ENCODE results near the gene UMOD. TPM values are rescaled to one million over a fixed set of nuclear protein-coding genes. Genes with fewer than 3 reads are reported as not detected.

The UMOD gene
- total and polyA plus RNA-seq, 7 donors = not detected

- intact Hi-C loops (cut with DNase I) = no loop called here
- Histone ChIP-seq H3K36me3 (ENCODE audit: insufficient read depth in 1 of 2, low read depth in 1 of 2) (no peaks in the 10 kb centered on the region), H3K4me1 (no peaks in the 10 kb centered on the region), H3K9me3 (no peaks in the 10 kb centered on the region), H3K27ac (no peak overlapping the region), H3K4me3 (no peak overlapping the region), H3K27me3 (ENCODE audit: insufficient read depth in 3 of 3, low read length in 2 of 3) (no peaks in the 10 kb centered on the region)
- no peak for TF ChIP-seq CTCF (IDR thresholded peaks at IDR 0.05)
- DNase-seq = no peak
- no peak for ATAC-seq
- WGBS, 3 donors = 75 to 80% (median 79%) methylated on average over 7 of the region's 7 CpGs
These were observed 45.1 kb upstream of the UMOD start for GRCh38 chr16:20397468-20398074.

- intact Hi-C loops (cut with DNase I) = no loop called here
- Histone ChIP-seq H3K9me3 (no peaks in the 10 kb centered on the region), H3K4me3 (no peak overlapping the region), H3K27me3 (ENCODE audit: insufficient read depth in 3 of 3, low read length in 2 of 3) (no peaks in the 10 kb centered on the region), H3K27ac (no peak overlapping the region), H3K36me3 (ENCODE audit: insufficient read depth in 1 of 2, low read depth in 1 of 2) (no peaks in the 10 kb centered on the region), H3K4me1 (no peaks in the 10 kb centered on the region)
- WGBS, 3 donors = 97% methylated on average over 7 of the region's 7 CpGs
- DNase-seq = no peak
- TF ChIP-seq CTCF (IDR thresholded peaks at IDR 0.05) = no peak
- ATAC-seq = no peak
These were observed 44.4 kb upstream of the UMOD start for GRCh38 chr16:20396846-20397467.

- Histone ChIP-seq H3K27me3 (ENCODE audit: insufficient read depth in 3 of 3, low read length in 2 of 3) (no peaks in the 10 kb centered on the region), H3K4me3 (no peak overlapping the region), H3K36me3 (ENCODE audit: insufficient read depth in 1 of 2, low read depth in 1 of 2) (no peaks in the 10 kb centered on the region), H3K4me1 (no peaks in the 10 kb centered on the region), H3K9me3 (no peaks in the 10 kb centered on the region), H3K27ac (no peak overlapping the region)
- no peak for TF ChIP-seq CTCF (IDR thresholded peaks at IDR 0.05)
- no peak for DNase-seq
- no peak for ATAC-seq
- intact Hi-C loops (cut with DNase I) = no loop called here
- 94 to 96% (median 96%) methylated on average over 2 of the region's 2 CpGs for WGBS, 3 donors
These were observed 43.4 kb upstream of the UMOD start for GRCh38 chr16:20395946-20396345.

- Histone ChIP-seq H3K4me3 (no peak overlapping the region), H3K4me1 (no peaks in the 10 kb centered on the region), H3K36me3 (ENCODE audit: insufficient read depth in 1 of 2, low read depth in 1 of 2) (no peaks in the 10 kb centered on the region), H3K27ac (no peak overlapping the region), H3K27me3 (ENCODE audit: insufficient read depth in 3 of 3, low read length in 2 of 3) (peaks cover 0 to 2% (median 0%) of the 10 kb centered on the region in 3 donors), H3K9me3 (no peaks in the 10 kb centered on the region)
- TF ChIP-seq CTCF (IDR thresholded peaks at IDR 0.05) = no peak
- ATAC-seq (no peak), DNase-seq (no peak)
- 31 to 39% (median 37%) methylated on average over 2 of the region's 2 CpGs for WGBS, 3 donors
- intact Hi-C loops (cut with DNase I) = no loop called here
These were observed 41.5 kb upstream of the UMOD start for GRCh38 chr16:20393801-20394577.

Data from psoas muscle (tissue), 8 donors.